Stimulated activated CD8-positive, alpha-beta memory T cell treated with anti-CD3 and anti-CD28 coated beads, Interleukin-15, amount 100 ng/mL, for 1 hour (primary cell): ENCODE measurements around the gene TMEFF2.
"Not testable (repeated sequence)": the region's sequence is repeated elsewhere in the genome, so short reads cannot be mapped to it uniquely, and the experiment has no call there.

Experiments
- DNase-seq: peaks from one replicate; pipeline ENCODE4 v3.0.0-alpha.2; 2020; ENCODE audit warnings: low read depth

TMEFF2 gene

GRCh38 chr2:191931329-191931728, 263.4 kb downstream of the TMEFF2 start:
- DNase-seq, result no peak

DNA sequence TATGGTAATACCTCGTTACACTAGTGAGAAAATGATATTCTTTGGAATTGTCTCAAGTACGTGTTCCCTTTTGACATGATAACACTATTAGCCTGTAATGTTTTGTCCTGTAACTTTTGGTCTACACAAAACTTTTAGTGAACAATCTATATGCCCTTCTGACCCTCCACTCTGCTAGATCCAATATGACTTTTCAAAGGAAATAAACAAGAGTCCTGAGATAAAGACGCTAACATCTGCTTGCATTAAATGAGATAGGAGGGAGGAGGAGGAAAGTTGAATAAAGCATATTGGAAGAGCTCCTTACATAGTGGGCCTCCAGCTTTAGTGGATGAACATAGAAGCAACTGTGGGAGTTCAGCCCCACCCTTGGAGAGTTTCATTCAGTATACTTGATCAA, 264.5 kb downstream of the TMEFF2 start:
- DNase-seq, result no peak

GRCh38 chr2:191929288-191929687, 265.4 kb downstream of the TMEFF2 start:
- DNase-seq, result no peak

- DNase-seq, result no peak
Observed at GRCh38 chr2:191927991-191928390, 266.7 kb downstream of the TMEFF2 start.

DNA sequence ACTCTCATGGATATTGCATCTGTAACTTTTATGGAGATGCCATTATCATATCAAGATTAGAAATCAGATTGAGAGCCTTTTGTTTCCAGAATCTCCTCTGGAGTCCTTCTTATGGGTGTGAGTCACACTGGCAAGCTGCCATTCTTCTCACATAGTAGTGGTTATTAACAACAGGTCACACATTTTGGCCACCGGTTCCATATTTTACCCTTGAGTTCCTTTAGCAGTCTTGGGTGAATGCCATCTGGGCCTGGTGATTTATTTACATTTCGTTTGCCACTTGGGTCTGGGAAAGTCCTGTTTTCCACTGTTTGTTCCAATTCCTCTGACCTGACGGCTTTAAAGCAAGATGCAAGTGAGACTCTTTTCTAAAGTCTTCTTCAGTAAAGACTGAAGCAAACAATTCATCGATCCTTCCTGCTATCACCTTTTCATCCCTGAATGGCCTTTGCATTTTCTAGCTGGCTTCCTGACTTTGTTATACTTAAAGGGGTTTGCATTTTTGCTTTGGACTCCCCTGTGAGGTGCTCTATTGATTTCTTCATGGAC, 267.3 kb downstream of the TMEFF2 start:
- DNase-seq, result no peak

DNA sequence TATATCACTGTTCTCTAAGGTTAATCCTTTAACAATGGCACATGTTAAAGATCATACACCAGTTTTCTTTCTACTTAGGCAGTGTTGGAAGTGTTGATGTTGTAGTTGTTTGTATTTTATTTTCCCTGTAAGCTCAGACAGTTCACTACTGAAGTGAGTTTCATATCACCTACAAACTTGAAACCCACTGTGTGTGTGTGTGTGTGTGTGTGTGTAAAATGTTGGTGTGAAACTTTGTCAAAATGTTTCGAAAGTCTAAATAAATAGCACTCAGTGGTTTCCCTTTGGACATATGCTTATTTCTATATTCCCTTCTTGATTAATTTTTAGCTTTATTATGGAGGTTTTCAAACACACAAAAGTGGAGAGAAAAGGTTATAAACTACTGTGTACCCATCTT, 268.1 kb downstream of the TMEFF2 start:
- no peak for DNase-seq

DNA sequence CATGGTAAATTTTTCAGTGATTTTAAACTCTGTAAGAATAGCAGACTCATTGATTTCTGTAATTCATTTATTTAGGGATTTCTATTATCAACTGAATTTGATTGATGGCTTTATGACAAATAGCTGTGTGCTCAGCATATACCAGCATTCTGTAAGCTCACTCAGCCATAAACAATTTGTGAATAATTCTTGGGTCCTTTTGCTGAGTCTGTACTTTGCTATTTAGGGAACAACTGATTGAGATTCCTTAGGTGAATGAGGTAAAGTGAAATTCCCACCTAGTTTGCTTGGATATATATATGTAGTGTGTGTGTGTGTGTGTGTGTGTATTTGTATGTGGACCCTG, 271.1 kb downstream of the TMEFF2 start:
- no peak for DNase-seq

- DNase-seq, result no peak
Observed at GRCh38 chr2:191922736-191923651, 271.7 kb downstream of the TMEFF2 start.

DNA sequence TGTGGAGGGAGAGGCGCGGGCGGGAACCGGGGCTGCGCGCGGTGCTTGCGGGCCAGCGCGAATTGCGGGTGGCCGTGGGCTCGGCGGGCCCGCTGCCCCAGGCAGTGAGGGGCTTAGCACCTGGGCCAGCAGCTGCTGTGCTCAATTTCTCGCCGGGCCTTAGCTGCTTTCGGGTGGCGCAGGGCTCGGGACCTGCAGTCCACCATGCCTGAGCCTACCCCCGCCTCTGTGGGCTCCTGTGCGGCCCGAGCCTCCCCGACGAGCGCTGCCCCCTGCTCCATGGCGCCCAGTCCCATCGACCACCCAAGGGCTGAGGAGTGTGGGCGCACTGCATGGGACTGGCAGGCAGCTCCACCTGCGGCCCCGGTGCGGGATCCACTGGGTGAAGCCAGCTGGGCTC, 273.1 kb downstream of the TMEFF2 start:
- DNase-seq, result not testable (repeated sequence)

DNA sequence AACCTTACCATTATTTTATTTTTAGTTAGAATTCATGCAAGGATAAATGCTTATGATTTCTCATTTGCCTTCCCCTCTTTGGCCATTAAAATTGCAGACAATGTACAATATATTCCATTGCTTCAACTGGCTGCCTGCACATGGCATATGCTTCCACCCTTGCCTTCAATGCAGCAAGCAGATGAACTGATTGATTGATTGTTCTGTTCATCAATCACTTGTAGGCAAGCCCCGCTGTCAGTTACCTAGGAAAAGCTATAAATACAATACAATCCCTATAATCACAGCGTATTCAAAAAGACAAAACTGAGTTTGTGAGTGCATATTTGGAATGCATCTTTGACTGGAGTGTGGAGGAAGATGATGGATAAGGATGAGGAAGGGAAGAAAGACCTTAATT, 274.2 kb downstream of the TMEFF2 start:
- no peak for DNase-seq

DNA sequence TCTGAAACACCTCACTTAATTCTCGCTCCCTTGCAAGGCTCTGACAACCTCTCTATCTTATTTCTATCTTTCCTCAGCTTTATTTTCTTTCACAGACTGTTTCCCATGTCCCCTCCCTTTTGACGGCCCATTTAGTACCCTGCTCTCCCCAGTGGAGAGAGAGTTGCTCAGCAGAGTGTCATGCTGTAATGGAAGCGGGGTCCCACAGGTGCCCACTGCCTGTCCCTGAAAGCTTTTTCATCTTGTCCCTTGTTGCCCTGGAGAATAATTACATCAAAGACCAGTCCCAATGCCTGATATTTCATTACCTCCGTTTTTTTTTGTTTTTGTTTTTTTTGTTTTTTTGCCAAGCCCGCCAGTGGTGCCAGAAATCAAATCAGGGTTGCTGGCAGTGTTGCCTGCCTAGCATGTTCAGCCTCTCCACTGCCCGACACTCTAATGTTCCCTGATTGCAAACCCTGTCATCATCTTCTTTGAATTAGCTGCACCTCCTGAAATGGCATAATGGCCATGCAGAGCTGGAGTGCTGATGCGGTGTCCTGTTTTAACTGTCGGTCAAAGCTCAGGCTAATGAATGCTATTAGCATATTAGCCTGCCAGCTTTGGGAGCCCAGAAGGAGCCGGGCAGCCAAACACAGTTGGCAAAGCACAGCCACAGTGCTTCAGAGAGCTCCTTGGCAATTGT, 276.6 kb downstream of the TMEFF2 start:
- DNase-seq, result no peak

- no peak for DNase-seq
Observed at GRCh38 chr2:191917430-191917881, 277.3 kb downstream of the TMEFF2 start.

DNA sequence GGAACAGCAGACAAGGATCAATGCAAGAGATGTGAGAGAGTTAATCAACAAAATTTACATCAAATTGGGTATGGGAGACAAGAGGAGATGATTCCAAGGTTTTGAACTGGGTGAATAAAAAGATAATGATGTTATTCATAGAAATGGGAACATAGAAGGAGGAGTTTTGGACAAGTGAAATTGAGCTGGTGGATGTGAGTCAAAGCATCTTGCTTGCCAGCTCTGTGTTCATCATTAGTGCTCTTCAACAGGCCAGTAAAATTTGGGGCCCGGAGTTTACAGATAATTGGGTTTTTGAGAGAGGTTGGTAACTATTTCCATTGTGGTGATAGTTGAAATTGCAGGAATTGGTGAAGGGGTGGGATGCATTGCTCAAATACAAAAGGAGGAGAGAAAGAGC, 277.9 kb downstream of the TMEFF2 start:
- no peak for DNase-seq

DNA sequence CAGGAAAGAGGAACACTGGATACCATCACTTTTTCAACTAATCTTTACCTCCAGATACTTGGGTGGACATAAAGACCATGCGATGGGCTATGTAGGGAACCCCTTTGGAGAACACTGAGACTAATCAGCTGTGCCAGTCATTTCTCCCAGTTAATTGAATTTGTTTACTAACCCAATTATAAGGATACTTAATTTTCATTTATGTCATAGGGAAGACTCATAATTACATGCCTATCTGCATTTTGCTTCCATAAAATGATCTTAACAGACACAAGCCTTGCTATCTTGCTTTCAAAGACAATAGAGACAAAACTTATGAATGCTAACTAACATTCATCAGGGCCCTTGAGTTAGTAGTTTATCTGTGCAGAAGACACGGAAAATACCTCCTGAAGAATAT, 279.0 kb downstream of the TMEFF2 start:
- no peak for DNase-seq

DNA sequence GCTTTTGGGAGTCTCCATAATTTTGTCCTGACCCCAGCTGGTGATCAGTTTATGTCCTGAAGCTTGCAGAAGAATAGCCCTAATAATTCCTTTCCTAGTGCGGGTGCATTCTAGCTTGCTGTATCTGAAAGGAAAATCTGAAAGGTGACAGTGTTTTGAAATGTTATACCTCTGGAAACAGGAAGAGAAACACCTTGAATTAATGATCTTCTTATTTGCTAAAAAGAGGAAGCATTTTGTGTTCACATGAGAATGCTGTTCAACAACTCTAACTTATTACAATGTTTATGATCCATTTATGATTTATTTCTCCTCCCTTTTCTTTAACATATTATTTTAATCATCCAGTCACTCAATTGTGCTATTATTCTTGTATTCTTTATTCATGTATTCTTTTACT, 280.9 kb downstream of the TMEFF2 start:
- DNase-seq, result no peak

GRCh38 chr2:191912764-191913163, 282.0 kb downstream of the TMEFF2 start:
- no peak for DNase-seq

GRCh38 chr2:191910518-191910917, 284.2 kb downstream of the TMEFF2 start:
- no peak for DNase-seq

- DNase-seq, result no peak
Observed at GRCh38 chr2:191908874-191909273, 285.9 kb downstream of the TMEFF2 start.

GRCh38 chr2:191907545-191907944, 287.2 kb downstream of the TMEFF2 start:
- no peak for DNase-seq

DNA sequence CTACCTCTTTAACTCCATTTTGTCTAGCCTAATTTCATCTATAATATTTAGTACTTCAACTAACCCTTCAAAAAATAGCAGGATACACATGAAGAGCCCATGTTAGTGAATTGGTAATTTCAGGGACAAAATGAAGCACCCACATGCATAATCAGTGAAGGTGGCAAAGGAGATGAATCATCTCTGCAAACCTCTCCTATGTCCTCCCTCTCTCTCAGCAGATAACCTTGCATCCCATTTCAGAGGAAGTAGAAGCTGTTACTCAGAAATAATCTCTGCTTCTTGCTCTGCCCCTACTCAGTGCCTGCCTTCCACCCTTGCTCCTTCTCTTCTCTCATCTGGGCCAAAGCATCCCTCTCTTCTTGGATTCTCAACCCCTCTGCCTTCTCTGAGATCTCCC, 287.6 kb downstream of the TMEFF2 start:
- DNase-seq, result no peak

GRCh38 chr2:191905336-191905735, 289.4 kb downstream of the TMEFF2 start:
- DNase-seq, result no peak

- no peak for DNase-seq
Observed at GRCh38 chr2:191901031-191901430, 293.7 kb downstream of the TMEFF2 start.

DNA sequence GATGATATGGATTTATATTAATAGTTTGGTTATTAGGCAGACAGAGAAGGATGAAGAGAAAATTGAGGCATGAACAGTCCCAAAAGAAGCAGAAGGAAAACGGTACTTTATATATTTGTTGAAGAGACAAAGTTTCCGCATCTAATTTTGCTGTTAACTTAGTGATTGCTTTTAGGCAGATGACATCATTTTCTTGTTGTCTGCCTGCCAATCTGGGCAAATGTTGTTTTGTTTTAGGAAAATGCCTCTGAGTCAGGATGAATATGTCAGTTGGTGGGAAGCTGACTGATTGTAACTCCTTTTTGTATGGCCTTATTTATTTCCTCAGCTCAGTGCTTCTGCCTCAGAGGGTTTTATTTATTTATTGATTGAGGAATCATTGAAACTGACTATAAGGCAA, 295.3 kb downstream of the TMEFF2 start:
- no peak for DNase-seq
